Hematopoietic multipotent progenitor cell (in vitro differentiated cells): Measurements from ENCODE around the gene TSPEAR. TPM values are rescaled to one million over a fixed set of nuclear protein-coding genes. Genes with fewer than 3 reads are reported as not detected.
"Not testable (repeated sequence)": the region's sequence is repeated elsewhere in the genome, so short reads cannot be mapped to it uniquely, and the experiment has no call there.

Experiments used
- DNase-seq, 3 donors: peaks; one replicate each; pipeline ENCODE4 v3.0.0-alpha.2; 2011 to 2015; ENCODE audit warnings: low read depth in 2 of 3, low spot score in 2 of 3
- total RNA-seq: library from RNA; depleted of rRNA; stranded (reverse); fragments of >200 nt; gene quantifications from one replicate; pipeline ENCODE4 v1.2.3, GENCODE V29; 2012

Gene TSPEAR
- total RNA-seq, 1 donor: not detected

DNA sequence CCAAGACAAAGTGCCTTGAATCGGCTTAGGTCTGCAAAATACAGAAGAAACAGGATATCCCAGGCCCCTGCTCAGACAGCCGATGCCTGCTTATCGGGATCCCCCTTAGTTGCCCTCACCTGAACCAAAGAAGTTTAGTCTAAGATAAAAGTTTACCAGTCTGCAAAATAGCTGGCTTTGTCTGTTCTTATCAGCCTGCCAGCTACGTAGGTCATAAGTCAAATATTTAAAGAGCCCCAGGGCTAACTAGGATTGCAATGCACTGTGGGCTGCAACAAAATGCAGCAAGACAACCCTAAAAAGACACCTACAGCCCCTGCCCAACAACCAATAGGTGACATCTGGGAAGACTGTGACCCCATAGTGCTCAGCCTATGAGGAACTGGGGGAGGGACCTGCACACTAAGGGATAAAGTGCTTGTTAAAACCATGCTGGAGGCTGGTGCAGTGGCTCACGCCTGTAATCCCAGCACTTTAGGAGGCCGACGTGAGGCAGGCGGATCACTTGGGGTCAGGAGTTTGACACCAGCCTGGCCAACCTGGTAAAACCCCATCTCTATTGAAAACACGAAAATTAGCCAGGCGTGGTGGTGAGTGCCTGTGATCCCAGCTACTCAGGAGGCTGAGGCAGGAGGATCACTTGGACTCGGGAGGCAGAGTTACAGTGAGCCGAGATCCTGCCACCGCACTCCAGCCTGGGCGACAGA is 228.6 kb downstream of the TSPEAR start:
- DNase-seq: no peak

DNA sequence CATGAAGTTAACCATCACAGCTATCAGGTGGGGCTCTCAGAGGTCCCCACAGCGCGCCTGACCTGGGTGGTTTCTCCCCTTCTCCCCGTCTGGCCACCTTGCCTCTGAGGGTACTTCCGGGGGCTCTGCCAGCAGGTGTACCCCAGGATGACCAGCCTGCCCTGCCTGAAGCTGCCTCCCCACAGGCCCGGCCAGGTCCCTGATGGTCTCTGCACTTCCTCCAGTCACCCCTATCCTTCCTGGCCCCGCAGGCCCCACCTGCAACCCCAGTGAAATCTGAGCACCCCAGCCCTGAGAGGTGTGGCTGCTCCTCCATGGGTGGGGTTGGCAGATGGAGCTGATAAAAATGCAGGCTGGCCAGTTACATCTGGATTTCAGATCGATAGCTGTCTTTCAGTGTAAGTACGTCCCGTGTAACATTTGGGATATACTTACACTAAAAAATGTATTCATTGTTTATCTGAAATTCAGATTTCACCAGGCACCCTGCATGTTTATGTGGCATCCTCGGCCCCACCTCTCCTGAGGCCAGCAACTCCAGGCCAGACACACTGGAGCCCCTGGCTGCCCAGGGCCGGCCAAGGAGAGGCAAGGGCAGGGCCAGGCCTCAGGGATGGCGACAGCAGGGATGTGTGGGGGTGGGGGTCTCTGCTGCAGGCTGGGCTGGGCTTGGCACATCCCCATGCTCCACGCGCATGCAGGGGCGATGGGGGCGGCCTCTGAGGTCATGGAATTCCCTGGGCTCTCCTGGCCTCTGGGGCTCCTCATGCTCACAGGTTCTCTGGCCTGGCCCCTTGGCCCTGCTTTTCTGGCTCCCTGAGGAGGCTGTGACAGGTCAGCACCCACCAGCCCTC is 230.9 kb downstream of the TSPEAR start:
- no peak for DNase-seq

DNA sequence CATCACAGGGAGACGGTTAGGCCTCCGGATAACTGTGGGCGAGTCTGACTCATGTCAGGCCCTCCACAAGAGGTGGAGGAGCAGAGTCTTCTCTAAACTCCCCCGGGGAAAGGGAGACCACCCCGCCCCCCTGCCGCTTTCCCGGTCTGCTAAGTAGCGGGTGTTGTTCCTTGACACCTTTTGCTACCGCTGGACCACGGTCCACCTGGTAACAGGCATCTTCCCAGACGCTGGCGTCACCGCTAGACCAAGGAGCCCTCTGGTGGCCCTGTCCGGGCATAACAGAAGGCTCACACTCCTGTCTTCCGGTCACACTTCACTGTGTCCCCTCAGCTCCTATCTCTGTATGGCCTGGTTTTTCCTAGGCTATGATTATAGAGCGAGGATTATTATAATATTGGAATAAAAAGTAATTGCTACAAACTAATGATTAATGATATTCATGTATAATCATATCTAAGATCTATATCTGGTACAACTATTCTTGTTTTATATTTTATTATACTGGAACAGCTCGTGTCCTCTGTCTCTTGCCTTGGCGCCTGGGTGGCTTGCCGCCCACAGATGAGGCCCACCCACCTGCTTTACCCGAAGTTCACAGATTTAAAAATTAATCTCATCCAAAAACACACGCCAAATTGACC is 231.7 kb downstream of the TSPEAR start:
- DNase-seq: not testable (repeated sequence)

DNA sequence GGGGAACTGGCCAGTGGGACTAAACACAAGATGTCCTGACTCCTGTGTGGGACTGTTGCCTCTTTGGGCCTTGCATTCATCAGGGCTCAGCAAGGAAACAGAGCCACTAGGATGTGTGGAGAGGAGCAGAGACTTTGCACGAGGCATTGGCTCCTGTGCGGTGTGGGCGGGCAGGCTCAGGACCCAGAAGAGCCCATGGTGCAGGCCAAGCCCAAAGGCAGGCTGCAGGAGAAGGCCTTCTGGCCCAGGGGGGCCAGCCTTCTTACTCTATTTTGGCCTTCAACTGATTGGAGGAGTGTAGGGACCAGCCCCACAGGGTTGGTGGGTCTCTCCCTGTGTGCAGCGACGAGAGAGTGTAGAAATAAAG is 232.6 kb downstream of the TSPEAR start:
- DNase-seq: no peak

DNA sequence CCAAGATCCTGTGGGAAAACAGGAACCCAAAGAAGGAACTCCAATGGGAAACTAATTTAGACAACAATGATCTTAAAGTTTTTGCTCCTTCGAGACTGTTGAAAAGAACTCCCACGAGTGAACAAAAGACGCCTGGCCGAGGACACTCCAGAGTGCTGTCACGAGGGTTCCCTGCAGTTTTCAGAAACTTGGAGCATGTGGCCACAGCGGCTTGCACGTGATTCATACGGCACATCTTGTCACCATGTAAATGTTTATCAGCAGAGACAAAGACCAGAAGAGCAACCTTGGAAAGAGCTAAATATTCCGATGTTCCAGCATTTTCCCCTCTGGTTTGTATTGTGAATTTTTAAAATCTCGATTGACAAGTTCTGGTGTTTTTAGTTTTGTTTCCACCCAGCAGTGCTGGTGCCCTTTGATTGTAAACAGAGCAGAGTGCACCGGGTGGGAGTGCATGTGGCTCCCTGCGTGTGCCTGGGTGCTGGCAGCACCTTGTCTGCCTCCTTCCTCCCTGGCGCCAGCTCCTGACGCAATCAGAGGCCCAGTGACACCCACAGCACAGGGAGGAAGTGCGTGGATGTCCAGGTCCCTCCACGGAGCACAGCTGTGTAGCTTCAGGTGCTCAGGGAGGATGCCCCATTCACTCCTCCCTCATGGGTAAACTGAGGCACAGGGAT is 233.1 kb downstream of the TSPEAR start:
- DNase-seq: no peak

DNA sequence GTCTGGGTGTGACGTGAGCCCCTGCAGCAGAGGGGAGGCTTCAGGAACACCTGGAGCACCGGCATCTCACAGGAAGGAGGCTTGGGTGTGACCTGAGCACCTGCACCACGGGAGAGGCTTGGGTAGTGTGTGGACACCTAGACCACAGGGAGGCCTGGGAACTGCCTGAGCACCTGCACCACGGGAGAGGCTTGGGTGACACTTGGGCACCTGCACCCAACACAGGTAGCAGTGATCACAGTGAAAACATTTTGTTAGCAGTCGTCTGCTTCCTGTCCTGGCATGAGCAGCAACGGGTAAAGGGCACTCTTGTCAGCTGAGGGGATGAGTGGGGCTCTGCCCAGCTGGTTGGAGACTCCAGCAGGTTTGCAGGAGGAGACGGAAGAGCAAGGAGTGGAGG is 233.7 kb downstream of the TSPEAR start:
- DNase-seq: no peak

DNA sequence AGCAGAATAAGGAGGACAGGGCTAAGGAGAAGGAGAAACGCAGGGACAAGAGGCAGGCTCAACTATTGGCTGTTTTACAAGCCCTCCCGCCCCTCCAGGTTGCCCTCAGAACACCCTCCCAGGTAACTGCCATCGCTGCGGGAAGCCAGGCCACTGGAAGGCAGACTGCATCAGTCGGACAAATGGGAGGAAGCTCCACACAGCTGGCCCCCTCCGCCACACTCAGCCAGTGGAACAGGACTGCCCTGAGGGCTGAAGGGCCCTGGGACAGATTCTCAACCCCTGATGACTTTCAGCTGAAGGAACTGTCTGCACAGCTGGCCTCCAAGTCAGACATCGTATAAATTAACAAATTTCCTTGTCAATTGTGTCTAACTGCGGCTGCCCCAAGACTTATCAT is 234.2 kb downstream of the TSPEAR start:
- DNase-seq: no peak

DNA sequence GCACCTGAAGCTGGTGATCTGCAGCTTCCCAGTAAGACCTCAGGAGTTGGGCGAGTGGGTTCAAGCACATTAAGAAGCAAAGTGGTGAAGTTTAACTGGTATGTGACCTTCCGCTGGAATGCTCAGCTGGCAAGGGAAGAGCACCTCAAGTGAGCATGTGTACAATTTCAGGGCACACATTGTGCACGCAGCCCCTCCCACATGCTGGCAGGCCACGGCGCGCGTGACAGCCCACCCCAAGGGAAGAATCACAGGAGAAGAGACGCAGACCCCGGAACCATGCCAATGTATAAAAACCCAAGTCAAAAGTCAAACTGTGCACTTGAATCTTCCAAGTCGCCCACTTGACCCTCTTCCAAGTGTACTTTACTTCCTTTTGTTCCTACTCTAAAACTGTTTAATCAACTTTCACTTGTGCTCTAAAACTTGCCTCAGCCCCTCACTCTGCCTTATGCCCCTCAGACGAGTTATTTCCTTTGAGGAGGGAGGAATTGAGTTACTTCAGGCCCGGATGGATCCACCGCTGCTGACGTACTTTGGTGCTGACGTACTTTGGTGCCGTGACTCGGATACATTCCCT is 236.0 kb downstream of the TSPEAR start:
- DNase-seq: no peak

DNA sequence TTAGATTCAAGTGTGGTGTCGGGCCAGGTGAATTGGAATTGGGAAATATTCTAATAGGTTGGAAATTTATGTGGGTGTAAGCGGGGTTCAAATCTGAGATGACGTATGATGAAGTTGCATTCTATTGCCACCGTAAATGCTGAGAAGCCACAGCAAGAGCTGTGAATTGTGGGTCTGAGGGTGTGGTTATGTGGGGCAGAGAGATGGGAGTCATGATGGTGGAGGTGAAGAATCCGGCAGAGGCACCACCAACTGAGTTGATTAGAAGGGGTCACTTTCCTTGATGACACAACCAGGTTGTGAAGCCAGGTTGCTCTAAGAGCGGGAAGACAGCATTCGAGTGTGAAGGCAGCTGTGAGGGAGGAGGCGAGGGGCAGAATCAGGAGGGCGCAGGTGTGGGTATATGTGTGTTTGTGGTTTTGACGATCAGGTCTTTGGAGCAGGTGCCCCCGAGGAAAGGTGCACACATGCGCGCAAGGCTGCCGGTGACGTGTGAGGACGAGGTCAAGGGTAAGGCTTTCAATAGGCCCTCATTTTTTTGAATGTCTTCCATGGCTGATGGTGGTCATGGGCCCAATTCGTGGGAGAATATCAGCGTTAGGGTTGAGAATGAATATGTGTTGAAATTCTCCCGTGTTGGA is 237.3 kb downstream of the TSPEAR start:
- no peak for DNase-seq

DNA sequence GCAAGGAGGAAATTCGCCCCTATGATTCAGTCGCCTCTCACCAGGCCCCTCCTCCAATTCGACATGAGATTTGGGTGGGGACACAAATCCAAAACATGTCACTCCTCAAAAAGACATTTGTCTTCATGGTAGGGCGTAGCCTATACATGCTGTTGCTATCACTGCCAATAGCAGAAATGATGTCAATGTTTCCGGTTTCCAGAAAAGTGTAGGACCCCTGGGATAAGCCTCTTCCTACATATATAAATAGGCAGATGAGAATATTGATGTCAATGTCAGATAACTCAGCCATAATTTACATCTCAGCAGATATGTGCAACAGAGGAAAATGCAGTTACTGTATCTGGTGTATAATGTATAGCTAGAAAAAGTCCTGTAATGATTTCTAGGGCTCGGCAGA is 239.4 kb downstream of the TSPEAR start:
- DNase-seq: no peak

DNA sequence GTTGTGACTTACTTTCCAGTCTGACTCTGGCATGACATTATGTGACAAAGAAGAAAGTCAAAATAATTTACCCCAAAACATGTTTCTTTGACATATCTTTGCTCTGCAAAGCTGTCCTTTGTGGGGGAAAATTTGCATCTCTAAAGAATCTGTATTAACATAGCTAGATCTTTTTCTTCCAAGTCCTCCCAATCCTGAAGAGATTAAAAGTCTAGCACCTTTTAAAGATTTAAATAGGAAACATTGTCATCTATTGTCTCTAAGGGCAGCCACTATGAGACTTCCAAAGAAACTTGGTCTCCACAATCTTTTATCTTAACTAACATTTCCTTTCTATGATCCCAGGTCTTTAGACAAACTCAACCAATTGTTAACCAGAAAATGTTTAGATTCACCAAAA is 240.0 kb downstream of the TSPEAR start:
- no peak for DNase-seq

DNA sequence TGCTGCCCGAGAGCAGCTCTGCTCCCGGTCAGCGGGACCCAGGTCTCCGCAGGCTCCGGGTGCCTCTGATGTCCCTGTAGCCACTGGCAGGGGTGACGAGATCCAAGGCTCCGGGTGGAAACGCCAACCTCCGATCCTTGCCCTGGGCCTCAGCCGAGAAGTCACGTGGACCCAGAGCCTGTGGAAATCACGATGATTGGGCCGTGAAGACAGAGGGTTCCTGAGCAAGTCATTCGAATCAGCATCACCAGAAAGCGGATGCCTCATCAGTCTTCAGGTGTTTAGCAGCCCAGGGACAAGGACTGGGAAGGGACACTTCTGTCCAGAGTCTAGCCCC is 243.5 kb downstream of the TSPEAR start:
- DNase-seq: no peak

DNA sequence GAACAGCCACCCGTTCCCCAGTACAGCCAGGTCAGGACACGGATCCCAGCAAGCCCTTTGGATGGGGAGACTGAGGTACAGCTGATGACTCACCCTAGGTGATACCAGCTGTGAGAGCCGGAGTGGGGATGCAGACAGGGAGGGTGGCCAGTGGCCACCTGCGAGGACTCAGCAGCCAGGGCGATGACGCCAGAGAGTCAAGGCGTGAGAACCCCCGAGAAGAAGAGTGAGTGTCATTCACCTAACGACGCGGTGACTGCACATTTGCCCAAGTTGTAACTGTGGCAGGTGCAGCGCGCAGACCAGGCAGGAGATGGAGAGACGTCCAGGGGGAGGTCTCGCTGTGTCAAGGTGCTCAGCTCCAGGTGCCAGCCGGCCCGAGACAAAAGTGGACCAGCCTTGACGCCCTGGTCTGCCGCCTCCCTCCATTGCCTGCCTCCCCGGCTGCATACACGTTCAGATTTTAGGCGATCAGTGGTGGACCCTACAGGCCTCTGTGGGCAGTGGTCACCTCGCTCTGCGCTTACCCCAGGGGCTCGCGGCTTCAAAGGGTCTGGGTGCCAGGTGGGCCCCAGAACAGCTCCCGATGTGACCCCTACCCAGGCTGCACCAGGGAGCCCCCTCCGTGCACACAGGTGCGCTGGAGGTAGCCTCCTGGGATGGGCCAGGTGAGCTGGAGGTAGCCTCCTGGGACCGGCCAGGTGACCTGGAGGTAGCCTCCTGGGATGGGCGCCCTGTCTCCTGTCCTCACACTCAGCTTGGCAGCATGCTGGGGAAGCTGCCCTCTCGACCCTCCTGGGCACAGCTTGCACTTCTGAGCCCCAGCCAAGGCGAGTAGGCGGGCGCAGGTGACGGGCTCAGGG is 244.1 kb downstream of the TSPEAR start:
- no peak for DNase-seq

DNA sequence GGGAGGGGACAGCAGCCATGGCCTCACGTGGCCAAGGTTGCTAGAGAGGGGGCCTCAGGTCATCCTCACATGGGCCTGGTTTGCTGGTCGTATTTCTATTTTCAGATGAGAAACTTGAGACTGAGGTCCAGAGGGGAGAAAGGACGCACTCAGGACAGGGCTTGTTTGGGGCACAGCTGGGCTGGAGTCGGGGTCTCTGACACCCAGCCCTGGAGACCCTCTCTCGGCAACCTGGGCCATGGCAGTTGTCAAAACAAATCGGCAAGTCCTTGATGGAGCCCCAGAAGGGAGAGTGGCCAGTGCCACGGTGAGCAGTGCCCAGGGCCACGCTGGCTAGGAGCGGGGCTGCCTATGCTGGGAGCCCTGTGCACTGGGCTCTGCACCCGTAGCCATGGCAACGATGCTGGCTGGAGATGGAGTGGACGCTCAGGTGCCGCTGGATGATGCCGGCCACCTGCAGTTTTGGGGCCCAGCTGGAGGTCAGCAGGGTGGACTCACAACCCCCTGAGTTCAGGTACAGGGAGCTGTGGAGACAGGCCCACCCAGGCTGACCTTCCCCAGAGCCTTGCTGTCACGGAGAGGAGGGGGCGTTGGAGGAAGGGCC is 244.9 kb downstream of the TSPEAR start:
- no peak for DNase-seq

DNA sequence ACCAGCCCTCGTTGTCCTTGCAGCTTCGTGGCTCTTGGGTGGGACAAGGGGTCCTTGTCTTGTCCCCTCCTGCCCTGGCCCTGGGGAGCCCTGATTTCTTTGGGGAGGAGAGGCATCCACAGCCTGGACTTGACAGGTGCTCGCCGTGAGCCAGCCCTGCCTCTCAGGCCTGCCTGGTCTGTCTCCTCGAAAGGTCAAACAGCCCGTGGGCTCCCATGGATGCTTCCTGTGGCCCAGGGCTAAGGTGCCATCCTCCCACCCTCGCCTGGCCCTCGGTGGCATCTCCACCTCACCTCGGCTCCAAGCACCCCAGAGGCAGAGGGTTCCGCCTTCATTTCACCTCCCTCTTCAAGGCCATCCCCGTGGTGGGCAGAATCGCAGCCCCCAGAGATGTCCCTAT is 247.0 kb downstream of the TSPEAR start:
- no peak for DNase-seq

DNA sequence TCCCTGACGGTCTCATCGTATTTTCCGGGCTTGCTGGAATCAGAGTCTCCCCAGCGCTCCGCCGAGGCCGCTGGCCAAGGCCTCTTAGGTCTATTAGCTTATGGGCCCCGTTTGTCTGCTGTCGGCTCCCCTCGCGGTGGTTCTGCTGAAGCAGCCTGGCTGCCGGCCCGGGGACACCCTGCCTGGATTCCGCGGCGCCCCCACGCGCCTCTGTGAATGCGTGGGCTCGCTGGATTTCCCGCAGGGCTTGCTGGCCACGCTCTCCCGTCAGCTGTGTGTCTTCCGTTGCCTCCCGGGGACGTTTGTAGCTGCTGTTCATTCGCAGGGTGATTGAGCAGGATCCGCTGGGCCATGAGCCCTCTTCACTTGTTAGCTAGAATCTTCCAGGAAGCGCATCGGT is 247.6 kb downstream of the TSPEAR start:
- no peak for DNase-seq

DNA sequence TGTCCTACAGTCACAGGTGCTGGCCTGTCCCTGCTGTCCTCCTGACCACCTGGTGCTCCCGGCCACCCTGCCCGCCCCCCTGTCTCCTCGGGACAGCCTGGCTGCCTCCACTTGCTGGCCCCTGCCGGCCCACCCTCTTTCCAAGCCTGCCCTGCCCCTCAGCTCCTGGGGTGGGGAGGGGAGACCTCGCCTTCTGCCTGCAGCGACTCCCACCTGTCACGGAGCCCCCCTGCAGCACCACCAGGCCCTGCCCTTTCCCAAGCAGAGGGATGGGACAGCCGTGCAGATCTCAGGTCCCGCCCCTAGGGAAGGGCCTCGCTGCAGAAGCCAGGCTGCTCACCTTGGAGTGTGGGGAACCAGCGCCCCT is 248.6 kb downstream of the TSPEAR start:
- DNase-seq: no peak

DNA sequence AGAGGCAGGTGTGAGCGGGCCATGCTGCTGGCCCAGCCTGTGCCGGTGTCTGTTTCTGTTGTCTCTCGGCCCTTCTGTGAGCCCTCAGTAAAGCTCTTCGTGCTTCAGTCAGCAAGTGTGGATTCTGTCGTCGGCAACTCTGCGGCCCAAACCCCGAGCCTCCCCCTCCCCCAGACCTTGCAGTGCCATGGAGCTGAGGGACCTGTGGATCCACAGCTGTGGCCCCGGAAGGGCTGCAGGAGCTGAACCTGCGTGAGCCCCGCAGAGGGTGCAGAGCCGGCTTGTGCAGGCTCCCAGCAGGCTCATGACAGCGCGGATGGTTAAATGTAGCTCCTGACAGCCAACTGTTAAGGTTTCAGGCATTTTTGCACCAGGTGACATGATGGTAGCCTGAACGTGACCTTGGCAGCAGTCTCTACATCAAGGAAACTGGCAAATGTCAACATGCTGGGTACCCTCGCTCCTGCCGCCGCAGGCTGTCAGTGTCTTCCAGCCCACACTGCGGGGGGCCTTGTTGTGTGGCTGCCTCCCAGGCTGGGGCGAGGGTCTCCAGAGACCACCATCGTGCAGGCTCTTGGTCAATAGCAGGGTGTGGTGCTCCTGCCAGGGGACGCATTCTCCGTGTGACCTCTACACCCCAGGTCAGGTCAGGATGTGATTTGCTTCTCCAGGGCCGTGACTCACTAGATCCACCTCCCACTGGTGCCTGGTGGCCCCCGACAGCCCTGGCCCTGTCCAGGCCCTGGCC is 249.1 kb downstream of the TSPEAR start:
- no peak for DNase-seq
